ENCODE measurements around the gene DAAM2. TPM values are rescaled to one million over a fixed set of nuclear protein-coding genes. Genes with fewer than 3 reads are reported as not detected.

Gene DAAM2
- total RNA-seq, 1 donor from 2014 or later, result 23.0 TPM

- DNase-seq (ENCODE audit: low spot score), result no peak
These were observed 94.7 kb downstream of the DAAM2 start for GRCh38 chr6:39886871-39887270.

- peak; percentile 63 for DNase-seq (ENCODE audit: low spot score)
These were observed 95.7 kb downstream of the DAAM2 start for GRCh38 chr6:39887692-39888450.

GRCh38 chr6:39889229-39889628 lies 97.1 kb downstream of the DAAM2 start:
- no peak for DNase-seq (ENCODE audit: low spot score)

GRCh38 chr6:39891353-39891752 lies 99.2 kb downstream of the DAAM2 start:
- DNase-seq (ENCODE audit: low spot score), result no peak

- DNase-seq (ENCODE audit: low spot score), result no peak
These were observed 99.8 kb downstream of the DAAM2 start for GRCh38 chr6:39891976-39892375.

GRCh38 chr6:39892490-39893129 lies 100.4 kb downstream of the DAAM2 start:
- peak; percentile 66 for DNase-seq (ENCODE audit: low spot score)

GRCh38 chr6:39893286-39893685 lies 101.1 kb downstream of the DAAM2 start:
- no peak for DNase-seq (ENCODE audit: low spot score)

- DNase-seq (ENCODE audit: low spot score), result no peak
These were observed 104.5 kb downstream of the DAAM2 start for GRCh38 chr6:39896701-39897100.

GRCh38 chr6:39897698-39898097 lies 105.5 kb downstream of the DAAM2 start:
- no peak for DNase-seq (ENCODE audit: low spot score)

- DNase-seq (ENCODE audit: low spot score), result no peak
These were observed 106.4 kb downstream of the DAAM2 start for GRCh38 chr6:39898625-39899024.

- no peak for DNase-seq (ENCODE audit: low spot score)
These were observed 107.5 kb downstream of the DAAM2 start for GRCh38 chr6:39899554-39900295.

- no peak for DNase-seq (ENCODE audit: low spot score)
These were observed 109.0 kb downstream of the DAAM2 start for GRCh38 chr6:39901116-39901655.

- DNase-seq (ENCODE audit: low spot score), result no peak
These were observed 109.5 kb downstream of the DAAM2 start for GRCh38 chr6:39901670-39902069.

- DNase-seq (ENCODE audit: low spot score), result no peak
These were observed 110.0 kb downstream of the DAAM2 start for GRCh38 chr6:39902136-39902535.

GRCh38 chr6:39902786-39903465 lies 110.8 kb downstream of the DAAM2 start:
- DNase-seq (ENCODE audit: low spot score), result no peak

- DNase-seq (ENCODE audit: low spot score), result no peak
These were observed 111.5 kb downstream of the DAAM2 start for GRCh38 chr6:39903656-39904055.

GRCh38 chr6:39904946-39905639 lies 112.9 kb downstream of the DAAM2 start:
- DNase-seq (ENCODE audit: low spot score), result no peak

GRCh38 chr6:39905640-39905975 lies 113.4 kb downstream of the DAAM2 start:
- DNase-seq (ENCODE audit: low spot score), result no peak

- DNase-seq (ENCODE audit: low spot score), result no peak
These were observed 114.2 kb downstream of the DAAM2 start for GRCh38 chr6:39906318-39906761.

- no peak for DNase-seq (ENCODE audit: low spot score)
These were observed 115.8 kb downstream of the DAAM2 start for GRCh38 chr6:39907871-39908575.
